SK-N-SH (cell line): ENCODE data around the gene TMEM131. TPM values are rescaled to one million over a fixed set of nuclear protein-coding genes. Genes with fewer than 3 reads are reported as not detected.

Experiments
- CTCF ChIA-PET: fragments of 300-600, 350-600 bp; formaldehyde crosslinking; extraction: SDS; loops from one replicate; lab custom pipeline; 2021; lab: Yijun Ruan, JAX
- POLR2A ChIA-PET: fragments of 350-600 bp; sonication (Branson Sonifier 250); formaldehyde crosslinking; extraction: SDS; loops from one replicate; lab custom pipeline; 2020; ENCODE audit warnings: antibody characterized with exemption, inconsistent platforms; lab: Yijun Ruan, JAX
- DNase-seq: peaks from one replicate; pipeline ENCODE4 v3.0.0; 2012
- H2AFZ ChIP-seq: fragments of 200-600 bp; sonication (generic); 2 replicates; pipeline ENCODE4 v1.8.1; 2016; ENCODE audit warnings: antibody characterized with exemption, mild to moderate bottlenecking, low read depth
- H3F3A ChIP-seq: fragments of 200-600 bp; sonication (generic); replicated peaks from 2 replicates; pipeline ENCODE3; 2016; ENCODE audit warnings: antibody characterized with exemption, mild to moderate bottlenecking; ENCODE audit not compliant: insufficient read depth
- H3K27ac ChIP-seq, 2 experiments: fragments of 200-500 bp in 1 of 2; fragments of 200-600 bp in 1 of 2; sonication (Bioruptor generic) in 1 of 2; sonication (generic), shearing (Covaris generic) in 1 of 2; 2 replicates each; pipeline versions ENCODE4 v1.5.1 to v1.6.1; 2014 to 2016; ENCODE audit warnings: low read depth in 2 of 2, inconsistent platforms in 1 of 2, low read length in 1 of 2, mild to moderate bottlenecking in 1 of 2, mixed read lengths in 1 of 2
- H3K27me3 ChIP-seq: fragments of 200-600 bp; sonication (generic), shearing (Covaris generic); 2 replicates; pipeline ENCODE4 v1.6.1; 2016; ENCODE audit warnings: mixed run types; ENCODE audit not compliant: insufficient read depth
- H3K36me3 ChIP-seq, 2 experiments: fragments of 200-500 bp in 1 of 2; fragments of 200-600 bp in 1 of 2; sonication (Bioruptor generic) in 1 of 2; sonication (generic) in 1 of 2; replicated peaks in 1 of 2; 2 replicates each; pipeline versions ENCODE3 to v1.5.1; 2014 to 2016; ENCODE audit warnings: low read length in 1 of 2, mild to moderate bottlenecking in 1 of 2; ENCODE audit not compliant: insufficient read depth in 2 of 2, control insufficient read depth in 1 of 2
- H3K4me1 ChIP-seq, 2 experiments: fragments of 200-500 bp in 1 of 2; fragments of 200-600 bp in 1 of 2; sonication (Bioruptor generic) in 1 of 2; sonication (generic), shearing (Covaris generic) in 1 of 2; 2 replicates each; pipeline versions ENCODE4 v1.5.1 to v1.6.1; 2014 to 2016; ENCODE audit warnings: low read depth in 1 of 2, low read length in 1 of 2, mixed run types in 1 of 2; ENCODE audit not compliant: insufficient read depth in 2 of 2, control insufficient read depth in 1 of 2
- H3K4me2 ChIP-seq: fragments of 200-600 bp; sonication (generic), shearing (Covaris generic); 2 replicates; pipeline ENCODE4 v1.6.1; 2017; ENCODE audit warnings: mixed run types
- H3K4me3 ChIP-seq, 2 experiments: fragments of 200-500 bp in 1 of 2; fragments of 200-600 bp in 1 of 2; sonication (Bioruptor generic) in 1 of 2; sonication (generic), shearing (Covaris generic) in 1 of 2; 2 replicates each; pipeline versions ENCODE4 v1.5.1 to v1.8.1; 2014 to 2016; ENCODE audit warnings: low read depth in 2 of 2, inconsistent platforms in 1 of 2, low read length in 1 of 2, mild to moderate bottlenecking in 1 of 2, mixed read lengths in 1 of 2, moderate library complexity in 1 of 2
- H3K79me2 ChIP-seq: fragments of 200-600 bp; sonication (generic); 2 replicates; pipeline ENCODE4 v1.8.1; 2017; ENCODE audit warnings: mild to moderate bottlenecking; ENCODE audit not compliant: insufficient read depth
- H3K9ac ChIP-seq: fragments of 200-600 bp; sonication (generic); 2 replicates; pipeline ENCODE4 v1.6.1; 2017; ENCODE audit warnings: mixed run types
- H3K9me2 ChIP-seq: fragments of 200-600 bp; sonication (generic); 2 replicates; pipeline ENCODE4 v1.6.1; 2017; ENCODE audit warnings: mixed run types
- H3K9me3 ChIP-seq: fragments of 200-600 bp; sonication (generic); 2 replicates; pipeline ENCODE4 v1.6.1; 2017; ENCODE audit warnings: mixed run types, mild to moderate bottlenecking, moderate library complexity
- H4K20me1 ChIP-seq: fragments of 200-600 bp; sonication (generic); 2 replicates; pipeline ENCODE4 v1.6.1; 2017; ENCODE audit warnings: mild to moderate bottlenecking, mixed run types; ENCODE audit not compliant: insufficient read depth
- ELF1 ChIP-seq: IDR thresholded peaks from 2 replicates; pipeline ENCODE4 v1.4.0; 2012
- EZH2phosphoT487 ChIP-seq: fragments of 200-600 bp; sonication (generic); IDR thresholded peaks from 2 replicates; pipeline ENCODE4 v1.6.1; 2017; ENCODE audit warnings: low read depth, mixed run types, mild to moderate bottlenecking, antibody characterized with exemption, moderate library complexity, borderline replicate concordance
- FOXM1 ChIP-seq: IDR thresholded peaks from 2 replicates; pipeline ENCODE4 v1.4.0; 2012; ENCODE audit warnings: low read depth, mild to moderate bottlenecking
- GABPA ChIP-seq: IDR thresholded peaks from 2 replicates; pipeline ENCODE4 v1.4.0; 2012; ENCODE audit warnings: low read depth, mild to moderate bottlenecking
- GATA2 ChIP-seq: sonication (generic); formaldehyde crosslinking; IDR thresholded peaks from 2 replicates; pipeline ENCODE4 v1.5.0; 2020; ENCODE audit warnings: mild to moderate bottlenecking, missing genetic modification reagents
- IRF3 ChIP-seq: fragments of 150-350 bp; IDR thresholded peaks from 2 replicates; pipeline ENCODE4 v1.6.1; 2016; ENCODE audit warnings: mild to moderate bottlenecking, low read depth, low read length
- JUND ChIP-seq: IDR thresholded peaks from 2 replicates; pipeline ENCODE4 v1.4.0; 2012
- MAX ChIP-seq: IDR thresholded peaks from 2 replicates; pipeline ENCODE4 v1.4.0; 2012; ENCODE audit warnings: low read depth
- MEF2A ChIP-seq: IDR thresholded peaks from 2 replicates; pipeline ENCODE4 v1.4.0; 2012; ENCODE audit warnings: low read depth, borderline replicate concordance
- MXI1 ChIP-seq: IDR thresholded peaks from 2 replicates; pipeline ENCODE4 v1.6.1; 2012; ENCODE audit warnings: mild to moderate bottlenecking, low read depth, low read length, improper control_type of control experiment
- PBX3 ChIP-seq: IDR thresholded peaks from 2 replicates; pipeline ENCODE4; 2012
- POLR2AphosphoS5 ChIP-seq: IDR thresholded peaks from 2 replicates; pipeline ENCODE4 v1.6.1; 2012; ENCODE audit warnings: low read depth, low read length
- RAD21 ChIP-seq: IDR thresholded peaks from 2 replicates; pipeline ENCODE4 v1.6.1; 2012; ENCODE audit warnings: mild to moderate bottlenecking, low read length
- REST ChIP-seq: IDR thresholded peaks from 2 replicates; pipeline ENCODE4 v1.6.1; 2012; ENCODE audit warnings: mild to moderate bottlenecking, low read depth, low read length, moderate library complexity
- RXRA ChIP-seq: IDR thresholded peaks from 2 replicates; pipeline ENCODE4 v1.4.0; 2012; ENCODE audit warnings: low read depth, mild to moderate bottlenecking, borderline replicate concordance
- TAF1 ChIP-seq: IDR thresholded peaks from 2 replicates; pipeline ENCODE4 v1.6.1; 2012; ENCODE audit warnings: low read depth, mild to moderate bottlenecking, low read length, moderate library complexity, borderline replicate concordance
- TCF12 ChIP-seq: IDR thresholded peaks from 2 replicates; pipeline ENCODE4 v1.4.0; 2012
- USF1 ChIP-seq: IDR thresholded peaks from 2 replicates; pipeline ENCODE4 v1.4.0; 2012; ENCODE audit warnings: low read depth, borderline replicate concordance
- YY1 ChIP-seq: IDR thresholded peaks from 2 replicates; pipeline ENCODE4 v1.4.0; 2012; ENCODE audit warnings: low read depth, mild to moderate bottlenecking
- WGBS: methylation state at CpG from one replicate; pipeline ENCODE4 v1.1.6; 2017; ENCODE audit warnings: low lambda C conversion rate; 5-methylcytosine and 5-hydroxymethylcytosine counted together
- polyA plus RNA-seq, 3 experiments: library from polyadenylated mRNA; depleted of rRNA; stranded (reverse); fragments of >200 nt; gene quantifications; 2 replicates each; pipeline ENCODE4 v1.2.3, GENCODE V29; 2012

Gene TMEM131
- polyA plus RNA-seq, 1 of the 3 experiments (the other 2 are of a cell fraction): 9.1 TPM

- WGBS: 69% methylated on average over 7 of the region's 9 CpGs
- no peak overlapping the region for H3K9ac ChIP-seq
- no peak overlapping the region for H3K4me3 ChIP-seq
- H4K20me1 ChIP-seq: no peaks in the 10 kb centered on the region
- H3K36me3 ChIP-seq: no peaks in the 10 kb centered on the region
- TF ChIP-seq GATA2 (CRISPR knock-in tag): no peak
- TF ChIP-seq JUND: no peak
- H2AFZ ChIP-seq: no peak overlapping the region
- no peaks in the 10 kb centered on the region; a peak in 1 of 4 replicates for H3K4me1 ChIP-seq
- H3K9me2 ChIP-seq: no peaks in the 10 kb centered on the region
- POLR2A ChIA-PET: no interaction called here
- no peak overlapping the region for H3K4me2 ChIP-seq
- no peaks in the 10 kb centered on the region for H3K9me3 ChIP-seq
- no peak overlapping the region for H3K27ac ChIP-seq
- no peak for DNase-seq
- H3K27me3 ChIP-seq: no peaks in the 10 kb centered on the region
- no peaks in the 10 kb centered on the region for H3F3A ChIP-seq
- no peaks in the 10 kb centered on the region for H3K79me2 ChIP-seq
- CTCF ChIA-PET: interaction anchor here (0.6 to 1.7 kb wide), 4 partner anchors 16 to 125 kb away, joined by 3 to 6 read pairs (median 4); no protein-coding TSS in a partner anchor
Observed at GRCh38 chr2:97715951-97716694, 279.6 kb downstream of the TMEM131 start.

GRCh38 chr2:97714950-97715652 is 280.6 kb downstream of the TMEM131 start:
- Histone ChIP-seq H2AFZ (no peak overlapping the region), H3K9me2 (no peaks in the 10 kb centered on the region), H3F3A (no peaks in the 10 kb centered on the region), H3K27ac (no peak overlapping the region), H3K9ac (no peak overlapping the region), H4K20me1 (no peaks in the 10 kb centered on the region), H3K36me3 (no peaks in the 10 kb centered on the region), H3K27me3 (no peaks in the 10 kb centered on the region), H3K4me3 (no peak overlapping the region), H3K4me2 (no peak overlapping the region), H3K4me1 (peaks cover 0 to 5% of the 10 kb centered on the region in 2 experiments; a peak in 1 of 4 replicates), H3K9me3 (no peaks in the 10 kb centered on the region), H3K79me2 (no peaks in the 10 kb centered on the region)
- WGBS: 71% methylated on average over 8 of the region's 13 CpGs
- no peak for DNase-seq
- ChIA-PET CTCF (interaction anchor here (0.6 to 1.7 kb wide), 3 partner anchors 16 to 124 kb away, joined by 3 to 6 read pairs (median 3); no protein-coding TSS in a partner anchor), POLR2A (no interaction called here)
- no peak for TF ChIP-seq ELF1
- TF ChIP-seq RXRA: no peak
- TF ChIP-seq JUND: no peak
- TF ChIP-seq TCF12: no peak
- TF ChIP-seq GABPA: no peak
- no peak for TF ChIP-seq REST
- no peak for TF ChIP-seq RAD21
- TF ChIP-seq USF1: no peak
- no peak for TF ChIP-seq IRF3
- no peak for TF ChIP-seq TAF1
- TF ChIP-seq FOXM1: no peak
- no peak for TF ChIP-seq GATA2 (CRISPR knock-in tag)
- no peak for TF ChIP-seq PBX3
- TF ChIP-seq EZH2phosphoT487: no peak
- no peak for TF ChIP-seq YY1
- TF ChIP-seq POLR2AphosphoS5: no peak
- TF ChIP-seq MAX: no peak
- TF ChIP-seq MXI1: no peak
- no peak for TF ChIP-seq MEF2A
